Smooth muscle cell (in vitro differentiated cells): ENCODE data around the gene TRAPPC3L. TPM values are rescaled to one million over a fixed set of nuclear protein-coding genes. Genes with fewer than 3 reads are reported as not detected.

Experiments used
- DNase-seq: peaks from one replicate; lab custom pipeline; 2025; ENCODE audit not compliant: unreplicated experiment; lab: John Stamatoyannopoulos, UW
- H2AFZ ChIP-seq: fragments of 200-600 bp; sonication (generic); 2 replicates; pipeline ENCODE4 v1.6.0; 2016; ENCODE audit warnings: antibody characterized with exemption, low read depth, mild to moderate bottlenecking
- H3F3A ChIP-seq: fragments of 200-600 bp; sonication (generic); 2 replicates; pipeline ENCODE4 v1.6.0; 2017; ENCODE audit warnings: antibody characterized with exemption, low read depth
- H3K27ac ChIP-seq: fragments of 200-600 bp; sonication (generic); 2 replicates; pipeline ENCODE4 v1.5.1; 2016; ENCODE audit warnings: low read depth, mild to moderate bottlenecking
- H3K27me3 ChIP-seq: fragments of 200-600 bp; sonication (generic); 2 replicates; pipeline ENCODE4 v1.6.1; 2016; ENCODE audit warnings: low read depth, mild to moderate bottlenecking
- H3K36me3 ChIP-seq: fragments of 200-600 bp; sonication (generic); 2 replicates; pipeline ENCODE4 v1.5.1; 2016; ENCODE audit warnings: low read depth
- H3K4me1 ChIP-seq: fragments of 200-600 bp; sonication (generic); 2 replicates; pipeline ENCODE4 v1.5.1; 2016; ENCODE audit warnings: low read depth
- H3K4me2 ChIP-seq: fragments of 200-600 bp; sonication (generic); 2 replicates; pipeline ENCODE4 v1.6.0; 2016; ENCODE audit warnings: mild to moderate bottlenecking
- H3K4me3 ChIP-seq: fragments of 200-600 bp; sonication (generic); 2 replicates; pipeline ENCODE4 v1.5.1; 2016; ENCODE audit warnings: mild to moderate bottlenecking
- H3K79me2 ChIP-seq: fragments of 200-600 bp; sonication (generic); 2 replicates; pipeline ENCODE4 v1.6.0; 2016; ENCODE audit warnings: low read depth, mild to moderate bottlenecking
- H3K9ac ChIP-seq: fragments of 200-600 bp; sonication (generic); 2 replicates; pipeline ENCODE4 v1.6.0; 2016; ENCODE audit warnings: low read depth
- H3K9me3 ChIP-seq: fragments of 200-600 bp; sonication (generic); replicated peaks from 2 replicates; pipeline ENCODE4 v1.5.1; 2016; ENCODE audit warnings: low read depth
- H4K20me1 ChIP-seq: fragments of 200-600 bp; sonication (generic); 2 replicates; pipeline ENCODE4 v1.6.0; 2016; ENCODE audit warnings: low read depth
- CTCF ChIP-seq: fragments of 200-600 bp; sonication (generic); IDR thresholded peaks from 2 replicates; pipeline ENCODE4 v1.5.1; 2017; ENCODE audit warnings: borderline replicate concordance, mild to moderate bottlenecking, antibody characterized with exemption; ENCODE audit not compliant: insufficient read depth, poor library complexity, severe bottlenecking
- WGBS: methylation state at CpG from one replicate; pipeline ENCODE4 v1.1.7; 2016; ENCODE audit warnings: low lambda C conversion rate; 5-methylcytosine and 5-hydroxymethylcytosine counted together
- polyA plus RNA-seq: library from polyadenylated mRNA; unstranded; fragments of >200 nt; fragmentation: Nextera tagmentation; extraction: Ambion mirVana; gene quantifications from 2 replicates; pipeline ENCODE4 v1.2.1, GENCODE V29; 2016
- total RNA-seq: library from RNA; depleted of rRNA; stranded (reverse); fragments of >200 nt; gene quantifications from 2 replicates; pipeline ENCODE4 v1.2.3, GENCODE V29; 2014

The TRAPPC3L gene
- total and polyA plus RNA-seq, 2 experiments from 2014 or later: 0.11 TPM; not detected in 1

- H3K9me3 ChIP-seq: no peaks in the 10 kb centered on the region
- no peak overlapping the region for H2AFZ ChIP-seq
- H3K4me3 ChIP-seq: no peak overlapping the region
- TF ChIP-seq CTCF: no peak
- peaks cover 15% of the 10 kb centered on the region for H3K4me1 ChIP-seq
- no peak overlapping the region for H3K4me2 ChIP-seq
- H3K27ac ChIP-seq: no peak overlapping the region
- H3F3A ChIP-seq: no peaks in the 10 kb centered on the region
- H3K79me2 ChIP-seq: peaks cover 90% of the 10 kb centered on the region
- no peak overlapping the region for H3K9ac ChIP-seq
- peaks cover 6% of the 10 kb centered on the region for H3K36me3 ChIP-seq
- WGBS: 61% methylated on average over 2 of the region's 2 CpGs
- H4K20me1 ChIP-seq: peaks cover 58% of the 10 kb centered on the region
- H3K27me3 ChIP-seq: no peaks in the 10 kb centered on the region
- no peak for DNase-seq
Observed at GRCh38 chr6:116575227-116575626, 29.7 kb upstream of the TRAPPC3L start.

- no peak for TF ChIP-seq CTCF
- no peaks in the 10 kb centered on the region for H3K9me3 ChIP-seq
- 6% methylated on average over 7 of the region's 7 CpGs for WGBS
- peaks cover 29% of the 10 kb centered on the region for H4K20me1 ChIP-seq
- peak overlapping the region; percentile 77 for H3K4me3 ChIP-seq
- peaks cover 22% of the 10 kb centered on the region for H3K4me1 ChIP-seq
- H3K36me3 ChIP-seq: no peaks in the 10 kb centered on the region
- H2AFZ ChIP-seq: peak overlapping the region; percentile 77
- H3K27ac ChIP-seq: peak overlapping the region; percentile 85
- peaks cover 65% of the 10 kb centered on the region for H3K79me2 ChIP-seq
- no peaks in the 10 kb centered on the region for H3K27me3 ChIP-seq
- peak overlapping the region; percentile 93 for H3K9ac ChIP-seq
- DNase-seq: no peak
- peak overlapping the region; percentile 89 for H3K4me2 ChIP-seq
- peaks cover 5% of the 10 kb centered on the region for H3F3A ChIP-seq
Observed at GRCh38 chr6:116572162-116572561, 26.7 kb upstream of the TRAPPC3L start.

- H3K9me3 ChIP-seq: no peaks in the 10 kb centered on the region
- WGBS: 0% methylated on average over 11 of the region's 12 CpGs
- peaks cover 5% of the 10 kb centered on the region for H3F3A ChIP-seq
- peak overlapping the region; percentile 89 for H3K4me2 ChIP-seq
- peak overlapping the region; percentile 77 for H2AFZ ChIP-seq
- H3K4me3 ChIP-seq: peak overlapping the region; percentile 77
- H3K27me3 ChIP-seq: no peaks in the 10 kb centered on the region
- peaks cover 60% of the 10 kb centered on the region for H3K79me2 ChIP-seq
- H3K36me3 ChIP-seq: no peaks in the 10 kb centered on the region
- no peak for TF ChIP-seq CTCF
- H3K4me1 ChIP-seq: peaks cover 22% of the 10 kb centered on the region
- peaks cover 29% of the 10 kb centered on the region for H4K20me1 ChIP-seq
- DNase-seq: no peak
- peak overlapping the region; percentile 85 for H3K27ac ChIP-seq
- peak overlapping the region; percentile 93 for H3K9ac ChIP-seq
Observed at GRCh38 chr6:116571683-116572000, 26.2 kb upstream of the TRAPPC3L start.

- Histone ChIP-seq H3K4me2 (peak within 1 kb of the TSS; percentile 89), H3F3A (peaks cover 5% of the 10 kb centered on the region), H3K4me3 (peak within 1 kb of the TSS; percentile 77), H3K27ac (peak within 1 kb of the TSS; percentile 85), H3K79me2 (peaks cover 54% of the 10 kb centered on the region), H3K36me3 (no peaks in the 10 kb centered on the region), H4K20me1 (peaks cover 29% of the 10 kb centered on the region), H3K4me1 (peaks cover 22% of the 10 kb centered on the region), H3K9ac (peak within 1 kb of the TSS; percentile 93), H2AFZ (peak within 1 kb of the TSS; percentile 85), H3K27me3 (no peaks in the 10 kb centered on the region), H3K9me3 (no peaks in the 10 kb centered on the region)
- WGBS: under 1% methylated on average over 62 of the region's 62 CpGs
- no peak for TF ChIP-seq CTCF
- peak; percentile 86 for DNase-seq
Observed at GRCh38 chr6:116570856-116571682, 25.6 kb upstream of the TRAPPC3L start, which contains the start of gene RWDD1. TSS of gene RWDD1 (plus strand) at chr6:116571504. CDS start at chr6:116571583, 79 bp downstream.
